Liver (tissue), 2 donors: ENCODE measurements around the gene SNCAIP.

Source experiments
- HNF4A ChIP-seq, 2 donors: conservative IDR thresholded peaks; 2 replicates each; pipeline ENCODE4 v1.6.1; 2016; ENCODE audit warnings: antibody characterized with exemption in 2 of 2, mild to moderate bottlenecking in 2 of 2
- RAD21 ChIP-seq, 2 donors: IDR thresholded peaks; 2 replicates each; pipeline ENCODE4 v1.6.1; 2016; ENCODE audit warnings: antibody characterized with exemption in 2 of 2, mild to moderate bottlenecking in 2 of 2
- donor health status: healthy.

DNA sequence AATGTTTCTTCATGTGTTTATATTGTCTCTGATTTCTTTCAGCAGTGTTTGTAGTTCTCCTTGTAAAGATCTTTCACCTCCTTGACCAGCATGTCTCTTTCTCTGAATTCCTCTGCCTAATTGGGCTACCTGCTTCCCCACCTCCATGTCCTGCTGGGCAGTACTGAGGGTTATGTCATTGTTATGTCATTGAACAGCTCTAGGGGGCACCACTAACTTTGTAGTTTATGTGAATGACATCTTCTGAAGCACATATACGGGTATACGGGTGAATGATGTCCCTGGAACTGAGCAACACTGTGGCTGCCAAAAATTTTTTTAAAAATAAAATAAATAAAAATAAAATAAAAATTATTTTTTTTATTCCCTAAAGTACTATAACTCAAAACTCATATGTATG is 16.9 kb upstream of the SNCAIP start:
- no peak for TF ChIP-seq HNF4A (conservative IDR thresholded peaks at IDR 0.05)
- TF ChIP-seq RAD21 (IDR thresholded peaks at IDR 0.05) = peak; percentile 40 to 52
